CD4-positive, alpha-beta T cell treated with Interferon alpha-2 for 1 hour (primary cell): ENCODE results near the gene RNF8.
"Not testable (repeated sequence)": the region's sequence is repeated elsewhere in the genome, so short reads cannot be mapped to it uniquely, and the experiment has no call there.

ENCODE experiments used
- DNase-seq, 2 donors: peaks; one replicate each; pipeline ENCODE4 v3.0.0-alpha.2; 2020 to 2022

Gene RNF8

GRCh38 chr6:37321516-37322415 lies 32.0 kb upstream of the RNF8 start:
- no peak for DNase-seq

GRCh38 chr6:37323580-37323979 lies 30.2 kb upstream of the RNF8 start:
- DNase-seq: no peak

GRCh38 chr6:37324131-37325033 lies 29.4 kb upstream of the RNF8 start:
- DNase-seq: no peak

- not testable (repeated sequence) for DNase-seq
Measured at GRCh38 chr6:37330345-37330744, 23.4 kb upstream of the RNF8 start.

- DNase-seq: no peak
Measured at GRCh38 chr6:37331047-37331446, 22.7 kb upstream of the RNF8 start.

- DNase-seq: no peak
Measured at GRCh38 chr6:37332894-37333293, 20.9 kb upstream of the RNF8 start.

- no peak for DNase-seq
Measured at GRCh38 chr6:37334047-37334446, 19.7 kb upstream of the RNF8 start.

GRCh38 chr6:37338317-37338716 lies 15.5 kb upstream of the RNF8 start:
- DNase-seq: not testable (repeated sequence)

- DNase-seq: no peak
Measured at GRCh38 chr6:37338745-37339255, 15.0 kb upstream of the RNF8 start.

- DNase-seq: no peak
Measured at GRCh38 chr6:37339741-37340638, 13.8 kb upstream of the RNF8 start.

- no peak for DNase-seq
Measured at GRCh38 chr6:37340639-37340943, 13.2 kb upstream of the RNF8 start.

GRCh38 chr6:37343248-37343647 lies 10.5 kb upstream of the RNF8 start:
- no peak for DNase-seq

GRCh38 chr6:37344308-37344707 lies 9.5 kb upstream of the RNF8 start:
- no peak for DNase-seq

GRCh38 chr6:37345804-37346203 lies 8.0 kb upstream of the RNF8 start:
- DNase-seq: not testable (repeated sequence)

- no peak for DNase-seq
Measured at GRCh38 chr6:37347177-37347576, 6.6 kb upstream of the RNF8 start.

GRCh38 chr6:37347670-37348111 lies 6.1 kb upstream of the RNF8 start:
- no peak for DNase-seq

- no peak for DNase-seq
Measured at GRCh38 chr6:37351027-37351426, 2.8 kb upstream of the RNF8 start.

GRCh38 chr6:37352384-37352783 lies 1.4 kb upstream of the RNF8 start:
- DNase-seq: no peak

GRCh38 chr6:37354526-37355384 lies 972 bp downstream of the RNF8 start:
- no peak for DNase-seq

GRCh38 chr6:37357288-37357687 lies 3.5 kb downstream of the RNF8 start:
- DNase-seq: no peak

- DNase-seq: no peak
Measured at GRCh38 chr6:37357860-37358259, 4.1 kb downstream of the RNF8 start.

- DNase-seq: no peak
Measured at GRCh38 chr6:37359039-37359438, 5.3 kb downstream of the RNF8 start.
